SK-N-SH (cell line): ENCODE measurements around the gene CNTNAP2. TPM values are rescaled to one million over a fixed set of nuclear protein-coding genes. Genes with fewer than 3 reads are reported as not detected.

ENCODE experiments used
- CTCF ChIA-PET: fragments of 300-600, 350-600 bp; formaldehyde crosslinking; extraction: SDS; loops from one replicate; lab custom pipeline; 2021; lab: Yijun Ruan, JAX
- POLR2A ChIA-PET: fragments of 350-600 bp; sonication (Branson Sonifier 250); formaldehyde crosslinking; extraction: SDS; loops from one replicate; lab custom pipeline; 2020; ENCODE audit warnings: antibody characterized with exemption, inconsistent platforms; lab: Yijun Ruan, JAX
- DNase-seq: peaks from one replicate; pipeline ENCODE4 v3.0.0; 2012
- H2AFZ ChIP-seq: fragments of 200-600 bp; sonication (generic); 2 replicates; pipeline ENCODE4 v1.8.1; 2016; ENCODE audit warnings: antibody characterized with exemption, mild to moderate bottlenecking, low read depth
- H3F3A ChIP-seq: fragments of 200-600 bp; sonication (generic); replicated peaks from 2 replicates; pipeline ENCODE3; 2016; ENCODE audit warnings: antibody characterized with exemption, mild to moderate bottlenecking; ENCODE audit not compliant: insufficient read depth
- H3K27ac ChIP-seq, 2 experiments: fragments of 200-500 bp in 1 of 2; fragments of 200-600 bp in 1 of 2; sonication (Bioruptor generic) in 1 of 2; sonication (generic), shearing (Covaris generic) in 1 of 2; 2 replicates each; pipeline versions ENCODE4 v1.5.1 to v1.6.1; 2014 to 2016; ENCODE audit warnings: low read depth in 2 of 2, inconsistent platforms in 1 of 2, low read length in 1 of 2, mild to moderate bottlenecking in 1 of 2, mixed read lengths in 1 of 2
- H3K27me3 ChIP-seq: fragments of 200-600 bp; sonication (generic), shearing (Covaris generic); 2 replicates; pipeline ENCODE4 v1.6.1; 2016; ENCODE audit warnings: mixed run types; ENCODE audit not compliant: insufficient read depth
- H3K36me3 ChIP-seq, 2 experiments: fragments of 200-500 bp in 1 of 2; fragments of 200-600 bp in 1 of 2; sonication (Bioruptor generic) in 1 of 2; sonication (generic) in 1 of 2; replicated peaks in 1 of 2; 2 replicates each; pipeline versions ENCODE3 to v1.5.1; 2014 to 2016; ENCODE audit warnings: low read length in 1 of 2, mild to moderate bottlenecking in 1 of 2; ENCODE audit not compliant: insufficient read depth in 2 of 2, control insufficient read depth in 1 of 2
- H3K4me1 ChIP-seq, 2 experiments: fragments of 200-500 bp in 1 of 2; fragments of 200-600 bp in 1 of 2; sonication (Bioruptor generic) in 1 of 2; sonication (generic), shearing (Covaris generic) in 1 of 2; 2 replicates each; pipeline versions ENCODE4 v1.5.1 to v1.6.1; 2014 to 2016; ENCODE audit warnings: low read depth in 1 of 2, low read length in 1 of 2, mixed run types in 1 of 2; ENCODE audit not compliant: insufficient read depth in 2 of 2, control insufficient read depth in 1 of 2
- H3K4me2 ChIP-seq: fragments of 200-600 bp; sonication (generic), shearing (Covaris generic); 2 replicates; pipeline ENCODE4 v1.6.1; 2017; ENCODE audit warnings: mixed run types
- H3K4me3 ChIP-seq, 2 experiments: fragments of 200-500 bp in 1 of 2; fragments of 200-600 bp in 1 of 2; sonication (Bioruptor generic) in 1 of 2; sonication (generic), shearing (Covaris generic) in 1 of 2; 2 replicates each; pipeline versions ENCODE4 v1.5.1 to v1.8.1; 2014 to 2016; ENCODE audit warnings: low read depth in 2 of 2, inconsistent platforms in 1 of 2, low read length in 1 of 2, mild to moderate bottlenecking in 1 of 2, mixed read lengths in 1 of 2, moderate library complexity in 1 of 2
- H3K79me2 ChIP-seq: fragments of 200-600 bp; sonication (generic); 2 replicates; pipeline ENCODE4 v1.8.1; 2017; ENCODE audit warnings: mild to moderate bottlenecking; ENCODE audit not compliant: insufficient read depth
- H3K9ac ChIP-seq: fragments of 200-600 bp; sonication (generic); 2 replicates; pipeline ENCODE4 v1.6.1; 2017; ENCODE audit warnings: mixed run types
- H3K9me2 ChIP-seq: fragments of 200-600 bp; sonication (generic); 2 replicates; pipeline ENCODE4 v1.6.1; 2017; ENCODE audit warnings: mixed run types
- H3K9me3 ChIP-seq: fragments of 200-600 bp; sonication (generic); 2 replicates; pipeline ENCODE4 v1.6.1; 2017; ENCODE audit warnings: mixed run types, mild to moderate bottlenecking, moderate library complexity
- H4K20me1 ChIP-seq: fragments of 200-600 bp; sonication (generic); 2 replicates; pipeline ENCODE4 v1.6.1; 2017; ENCODE audit warnings: mild to moderate bottlenecking, mixed run types; ENCODE audit not compliant: insufficient read depth
- CHD2 ChIP-seq: fragments of 150-350 bp; IDR thresholded peaks from 2 replicates; pipeline ENCODE4 v1.6.1; 2018; ENCODE audit warnings: low read length; ENCODE audit not compliant: partially characterized antibody
- ELF1 ChIP-seq: IDR thresholded peaks from 2 replicates; pipeline ENCODE4 v1.4.0; 2012
- EP300 ChIP-seq, 2 experiments: IDR thresholded peaks; 2 replicates each; pipeline versions ENCODE4 v1.4.0 to v1.6.1; 2012; ENCODE audit warnings: borderline replicate concordance in 1 of 2, low read depth in 1 of 2, low read length in 1 of 2
- EZH2phosphoT487 ChIP-seq: fragments of 200-600 bp; sonication (generic); IDR thresholded peaks from 2 replicates; pipeline ENCODE4 v1.6.1; 2017; ENCODE audit warnings: low read depth, mixed run types, mild to moderate bottlenecking, antibody characterized with exemption, moderate library complexity, borderline replicate concordance
- FOSL2 ChIP-seq: IDR thresholded peaks from 2 replicates; pipeline ENCODE4 v1.4.0; 2012; ENCODE audit warnings: low read depth, mild to moderate bottlenecking, moderate library complexity, borderline replicate concordance
- FOXJ3 ChIP-seq: sonication (generic); formaldehyde crosslinking; IDR thresholded peaks from 2 replicates; pipeline ENCODE4 v1.5.1; 2020; ENCODE audit warnings: mild to moderate bottlenecking, missing genetic modification reagents
- FOXM1 ChIP-seq: IDR thresholded peaks from 2 replicates; pipeline ENCODE4 v1.4.0; 2012; ENCODE audit warnings: low read depth, mild to moderate bottlenecking
- JUND ChIP-seq: IDR thresholded peaks from 2 replicates; pipeline ENCODE4 v1.4.0; 2012
- MXI1 ChIP-seq: IDR thresholded peaks from 2 replicates; pipeline ENCODE4 v1.6.1; 2012; ENCODE audit warnings: mild to moderate bottlenecking, low read depth, low read length, improper control_type of control experiment
- NRF1 ChIP-seq: IDR thresholded peaks from 2 replicates; pipeline ENCODE4 v1.6.1; 2012; ENCODE audit warnings: low read depth, mild to moderate bottlenecking, low read length
- PBX3 ChIP-seq: IDR thresholded peaks from 2 replicates; pipeline ENCODE4; 2012
- RFX5 ChIP-seq: IDR thresholded peaks from 2 replicates; pipeline ENCODE4 v1.6.1; 2012; ENCODE audit warnings: mild to moderate bottlenecking, improper control_type of control experiment, low read length
- RXRA ChIP-seq: IDR thresholded peaks from 2 replicates; pipeline ENCODE4 v1.4.0; 2012; ENCODE audit warnings: low read depth, mild to moderate bottlenecking, borderline replicate concordance
- SIN3A ChIP-seq: IDR thresholded peaks from 2 replicates; pipeline ENCODE4 v1.6.1; 2012; ENCODE audit warnings: low read depth, mild to moderate bottlenecking, low read length, moderate library complexity, borderline replicate concordance
- SMC3 ChIP-seq: IDR thresholded peaks from 2 replicates; pipeline ENCODE4 v1.6.1; 2012; ENCODE audit warnings: low read depth, low read length, improper control_type of control experiment
- TAF1 ChIP-seq: IDR thresholded peaks from 2 replicates; pipeline ENCODE4 v1.6.1; 2012; ENCODE audit warnings: low read depth, mild to moderate bottlenecking, low read length, moderate library complexity, borderline replicate concordance
- TCF12 ChIP-seq: IDR thresholded peaks from 2 replicates; pipeline ENCODE4 v1.4.0; 2012
- TEAD4 ChIP-seq: IDR thresholded peaks from 2 replicates; pipeline ENCODE4 v1.4.0; 2012; ENCODE audit warnings: mild to moderate bottlenecking, borderline replicate concordance; ENCODE audit not compliant: insufficient read depth
- WGBS: methylation state at CpG from one replicate; pipeline ENCODE4 v1.1.6; 2017; ENCODE audit warnings: low lambda C conversion rate; 5-methylcytosine and 5-hydroxymethylcytosine counted together
- polyA plus RNA-seq, 3 experiments: library from polyadenylated mRNA; depleted of rRNA; stranded (reverse); fragments of >200 nt; gene quantifications; 2 replicates each; pipeline ENCODE4 v1.2.3, GENCODE V29; 2012
- TF ChIP-seq, protein P1 (sequence below): IDR thresholded peaks from 2 replicates; pipeline ENCODE4 v1.4.0; 2012; ENCODE audit warnings: low read depth
- TF ChIP-seq, protein P2 (sequence below): fragments of 200-600 bp; sonication (generic); IDR thresholded peaks from 2 replicates; pipeline ENCODE4 v1.6.1; 2017; ENCODE audit warnings: antibody characterized with exemption, mild to moderate bottlenecking, moderate library complexity

The CNTNAP2 gene
- polyA plus RNA-seq, 1 of the 3 experiments (the other 2 are of a cell fraction), result 3.4 TPM

GRCh38 chr7:147971606-147972110 lies 1855.1 kb downstream of the CNTNAP2 start:
- Histone ChIP-seq H3K79me2 (no peaks in the 10 kb centered on the region), H2AFZ (no peak overlapping the region), H3K36me3 (no peaks in the 10 kb centered on the region), H3K4me2 (no peak overlapping the region), H3K9ac (no peak overlapping the region), H3K4me3 (no peak overlapping the region), H3K27ac (no peak overlapping the region), H3K9me2 (no peaks in the 10 kb centered on the region), H3K9me3 (no peaks in the 10 kb centered on the region), H4K20me1 (no peaks in the 10 kb centered on the region), H3K27me3 (no peaks in the 10 kb centered on the region), H3K4me1 (no peaks in the 10 kb centered on the region), H3F3A (no peaks in the 10 kb centered on the region)
- ChIA-PET CTCF (interaction anchor here (1.0 to 1.3 kb wide), 2 partner anchors 13 to 65 kb away, joined by 3 read pairs; no protein-coding TSS in a partner anchor), POLR2A (no interaction called here)
- WGBS, result 53% methylated on average over 2 of the region's 2 CpGs
- TF ChIP-seq ELF1 (no peak), FOXJ3 (CRISPR knock-in tag) (no peak), TAF1 (no peak), RXRA (no peak), SMC3 (no peak), RFX5 (no peak), CHD2 (no peak), TCF12 (no peak), EP300 (IDR thresholded peaks at IDR 0.05; ENCODE audit: borderline replicate concordance in 1 of 2, low read depth in 1 of 2, low read length in 1 of 2) (no peak), EZH2phosphoT487 (no peak), FOXM1 (no peak), PBX3 (no peak), SIN3A (no peak), MXI1 (no peak), FOSL2 (no peak), NRF1 (no peak), TEAD4 (no peak), JUND (no peak)
- TF ChIP-seq, protein P1, sequence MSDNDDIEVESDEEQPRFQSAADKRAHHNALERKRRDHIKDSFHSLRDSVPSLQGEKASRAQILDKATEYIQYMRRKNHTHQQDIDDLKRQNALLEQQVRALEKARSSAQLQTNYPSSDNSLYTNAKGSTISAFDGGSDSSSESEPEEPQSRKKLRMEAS, result no peak
- TF ChIP-seq, protein P2, sequence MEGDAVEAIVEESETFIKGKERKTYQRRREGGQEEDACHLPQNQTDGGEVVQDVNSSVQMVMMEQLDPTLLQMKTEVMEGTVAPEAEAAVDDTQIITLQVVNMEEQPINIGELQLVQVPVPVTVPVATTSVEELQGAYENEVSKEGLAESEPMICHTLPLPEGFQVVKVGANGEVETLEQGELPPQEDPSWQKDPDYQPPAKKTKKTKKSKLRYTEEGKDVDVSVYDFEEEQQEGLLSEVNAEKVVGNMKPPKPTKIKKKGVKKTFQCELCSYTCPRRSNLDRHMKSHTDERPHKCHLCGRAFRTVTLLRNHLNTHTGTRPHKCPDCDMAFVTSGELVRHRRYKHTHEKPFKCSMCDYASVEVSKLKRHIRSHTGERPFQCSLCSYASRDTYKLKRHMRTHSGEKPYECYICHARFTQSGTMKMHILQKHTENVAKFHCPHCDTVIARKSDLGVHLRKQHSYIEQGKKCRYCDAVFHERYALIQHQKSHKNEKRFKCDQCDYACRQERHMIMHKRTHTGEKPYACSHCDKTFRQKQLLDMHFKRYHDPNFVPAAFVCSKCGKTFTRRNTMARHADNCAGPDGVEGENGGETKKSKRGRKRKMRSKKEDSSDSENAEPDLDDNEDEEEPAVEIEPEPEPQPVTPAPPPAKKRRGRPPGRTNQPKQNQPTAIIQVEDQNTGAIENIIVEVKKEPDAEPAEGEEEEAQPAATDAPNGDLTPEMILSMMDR, result no peak
- DNase-seq, result no peak
